ENCODE measurements around the gene RBL2. TPM values are rescaled to one million over a fixed set of nuclear protein-coding genes. Genes with fewer than 3 reads are reported as not detected.

RBL2 gene
- total RNA-seq, 1 donor from 2014 or later = 101 TPM

DNA sequence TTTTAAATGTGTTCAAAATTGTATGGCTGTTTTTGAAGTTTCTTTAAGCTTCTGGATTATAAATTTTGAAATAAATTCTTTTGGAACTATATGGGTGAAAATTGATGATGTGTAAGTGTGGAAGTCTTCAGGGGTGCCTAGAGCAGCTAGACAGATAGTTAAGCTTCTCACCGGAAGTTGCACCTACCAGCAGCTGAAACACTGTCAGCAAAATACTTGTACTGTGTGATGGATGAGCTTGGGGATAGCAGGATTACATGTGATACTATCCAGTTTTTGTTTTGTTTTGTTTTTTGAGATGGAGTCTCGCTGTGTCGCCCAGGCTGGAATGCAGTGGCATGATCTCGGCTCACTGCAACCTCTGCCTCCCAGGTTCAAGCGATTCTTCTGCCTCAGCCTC, 19.7 kb downstream of the RBL2 start:
- no peaks in the 10 kb centered on the region for H3K27me3 ChIP-seq
- no peak overlapping the region for H3K27ac ChIP-seq
- no peak overlapping the region for H3K4me3 ChIP-seq
- TF ChIP-seq, protein P1, sequence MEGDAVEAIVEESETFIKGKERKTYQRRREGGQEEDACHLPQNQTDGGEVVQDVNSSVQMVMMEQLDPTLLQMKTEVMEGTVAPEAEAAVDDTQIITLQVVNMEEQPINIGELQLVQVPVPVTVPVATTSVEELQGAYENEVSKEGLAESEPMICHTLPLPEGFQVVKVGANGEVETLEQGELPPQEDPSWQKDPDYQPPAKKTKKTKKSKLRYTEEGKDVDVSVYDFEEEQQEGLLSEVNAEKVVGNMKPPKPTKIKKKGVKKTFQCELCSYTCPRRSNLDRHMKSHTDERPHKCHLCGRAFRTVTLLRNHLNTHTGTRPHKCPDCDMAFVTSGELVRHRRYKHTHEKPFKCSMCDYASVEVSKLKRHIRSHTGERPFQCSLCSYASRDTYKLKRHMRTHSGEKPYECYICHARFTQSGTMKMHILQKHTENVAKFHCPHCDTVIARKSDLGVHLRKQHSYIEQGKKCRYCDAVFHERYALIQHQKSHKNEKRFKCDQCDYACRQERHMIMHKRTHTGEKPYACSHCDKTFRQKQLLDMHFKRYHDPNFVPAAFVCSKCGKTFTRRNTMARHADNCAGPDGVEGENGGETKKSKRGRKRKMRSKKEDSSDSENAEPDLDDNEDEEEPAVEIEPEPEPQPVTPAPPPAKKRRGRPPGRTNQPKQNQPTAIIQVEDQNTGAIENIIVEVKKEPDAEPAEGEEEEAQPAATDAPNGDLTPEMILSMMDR (IDR thresholded peaks at IDR 0.05) = no peak
- TF ChIP-seq POLR2A (IDR thresholded peaks at IDR 0.05) = no peak
- no peak for TF ChIP-seq POLR2AphosphoS5 (IDR thresholded peaks at IDR 0.05; ENCODE audit: insufficient read depth in 1 of 2, low read depth in 1 of 2)
- no peak for DNase-seq (ENCODE audit: extremely low spot score in 2 of 2)
- no peaks in the 10 kb centered on the region for H3K9me3 ChIP-seq
- peaks cover 3 to 53% of the 10 kb centered on the region in 2 donors for H3K36me3 ChIP-seq
- intact Hi-C loops (cut with DNase I) = no loop called here
- no peaks in the 10 kb centered on the region for H3K4me1 ChIP-seq

DNA sequence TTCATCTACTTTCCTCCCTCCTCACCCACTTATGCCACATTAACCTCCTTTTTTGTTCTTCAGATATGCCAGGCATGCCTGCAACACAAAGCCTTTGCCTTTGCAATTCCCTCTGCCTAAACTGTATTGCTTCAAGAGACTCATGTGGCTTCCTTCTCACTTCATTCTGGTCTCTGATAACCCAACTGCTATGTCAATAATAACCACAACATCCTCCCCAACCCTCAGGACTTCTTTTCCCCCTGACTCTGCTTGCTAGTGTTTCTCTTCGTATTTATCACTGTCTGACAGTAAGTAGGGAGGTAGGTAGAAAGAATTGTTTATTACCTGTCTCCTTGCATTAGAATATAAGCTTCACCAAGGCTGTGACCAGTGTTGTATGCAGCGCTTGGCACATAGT, 22.4 kb downstream of the RBL2 start:
- intact Hi-C loops (cut with DNase I) = no loop called here
- no peak overlapping the region for H3K27ac ChIP-seq
- DNase-seq (ENCODE audit: extremely low spot score in 2 of 2) = no peak
- no peaks in the 10 kb centered on the region for H3K9me3 ChIP-seq
- no peaks in the 10 kb centered on the region for H3K27me3 ChIP-seq
- H3K36me3 ChIP-seq = peaks cover 3 to 71% of the 10 kb centered on the region in 2 donors
- TF ChIP-seq POLR2A (IDR thresholded peaks at IDR 0.05) (no peak), POLR2AphosphoS5 (IDR thresholded peaks at IDR 0.05; ENCODE audit: insufficient read depth in 1 of 2, low read depth in 1 of 2) (no peak)
- TF ChIP-seq, protein P1 (IDR thresholded peaks at IDR 0.05) = no peak
- H3K4me3 ChIP-seq = no peak overlapping the region
- no peaks in the 10 kb centered on the region for H3K4me1 ChIP-seq

DNA sequence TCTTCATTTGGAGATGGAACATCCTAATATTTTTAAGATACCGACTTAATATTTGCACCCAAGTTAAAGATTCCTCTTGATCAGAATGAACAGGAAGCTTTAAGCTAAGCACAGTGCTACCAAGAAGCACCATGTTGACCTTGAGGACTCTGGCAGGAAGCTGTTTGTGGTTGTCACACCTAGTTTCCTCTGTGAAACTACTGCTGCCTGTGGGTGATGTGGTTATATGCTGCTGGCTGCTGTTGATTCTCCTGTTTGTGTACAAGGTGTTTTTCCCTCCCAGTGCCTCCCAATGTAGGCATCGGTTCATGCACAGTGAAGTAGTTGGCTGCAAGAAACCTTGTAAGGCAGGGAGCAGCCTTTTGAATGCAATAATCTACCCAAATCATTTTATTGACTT, 23.4 kb downstream of the RBL2 start:
- intact Hi-C loops (cut with DNase I) = no loop called here
- no peaks in the 10 kb centered on the region for H3K9me3 ChIP-seq
- no peaks in the 10 kb centered on the region for H3K27me3 ChIP-seq
- H3K27ac ChIP-seq = no peak overlapping the region
- no peak overlapping the region for H3K4me3 ChIP-seq
- H3K36me3 ChIP-seq = peaks cover 3 to 69% of the 10 kb centered on the region in 2 donors
- H3K4me1 ChIP-seq = no peaks in the 10 kb centered on the region
- TF ChIP-seq, protein P1 (IDR thresholded peaks at IDR 0.05) = no peak
- TF ChIP-seq POLR2A (IDR thresholded peaks at IDR 0.05) (no peak), POLR2AphosphoS5 (IDR thresholded peaks at IDR 0.05; ENCODE audit: insufficient read depth in 1 of 2, low read depth in 1 of 2) (no peak)
- DNase-seq (ENCODE audit: extremely low spot score in 2 of 2) = no peak

DNA sequence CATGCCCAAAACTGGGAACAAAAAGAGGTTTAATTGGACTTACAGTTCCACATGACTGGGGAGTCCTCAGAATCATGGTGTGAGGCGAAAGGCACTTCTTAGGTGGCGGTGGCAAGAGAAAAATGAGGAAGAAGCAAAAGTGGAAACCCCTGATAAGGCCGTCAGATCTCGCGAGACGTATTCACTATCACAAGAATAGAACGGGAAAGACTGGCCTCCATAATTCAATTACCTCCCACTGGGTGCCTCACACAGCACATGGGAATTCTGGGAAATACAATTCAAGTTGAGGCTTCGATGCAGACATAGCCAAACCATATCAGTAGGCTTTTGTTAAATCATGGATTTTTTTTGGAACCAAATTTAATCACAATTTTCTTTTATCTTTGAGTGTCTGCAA, 24.4 kb downstream of the RBL2 start:
- no peaks in the 10 kb centered on the region for H3K27me3 ChIP-seq

DNA sequence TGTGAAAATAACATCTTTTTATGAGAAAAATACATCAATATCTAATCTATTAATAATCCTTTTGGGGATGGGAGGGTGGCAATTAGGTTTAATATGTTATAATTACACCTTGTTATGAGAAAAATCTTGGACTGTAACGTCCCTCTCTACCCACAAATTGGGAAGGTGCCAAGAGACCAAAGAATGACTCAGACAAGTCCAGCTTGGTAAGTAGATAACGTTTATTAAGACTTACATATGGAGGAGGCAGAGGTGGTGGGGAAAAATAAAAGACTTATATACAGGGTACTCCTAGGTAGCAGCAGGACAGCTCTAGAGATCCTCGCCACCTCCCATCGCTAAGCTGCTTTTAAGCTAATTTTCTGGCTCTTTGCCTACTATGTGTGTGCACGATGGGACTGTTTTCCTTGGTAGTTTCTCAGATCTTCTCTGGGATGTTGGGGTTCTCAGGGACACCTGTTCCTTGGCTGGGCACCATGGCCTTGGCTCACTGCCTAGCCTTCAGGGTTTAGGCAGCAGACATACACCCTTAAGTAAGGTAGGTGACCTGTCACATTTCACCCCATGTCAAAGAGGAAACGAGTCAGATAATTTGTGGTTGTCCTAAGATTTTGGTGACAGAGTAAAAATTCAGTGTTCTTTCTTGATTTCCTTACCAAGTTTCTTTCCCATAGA, 31.5 kb downstream of the RBL2 start:
- no peak for DNase-seq (ENCODE audit: extremely low spot score in 2 of 2)
- Histone ChIP-seq H3K9me3 (no peaks in the 10 kb centered on the region), H3K4me3 (no peak overlapping the region), H3K27me3 (no peaks in the 10 kb centered on the region), H3K4me1 (peaks cover 12% of the 10 kb centered on the region), H3K27ac (no peak overlapping the region), H3K36me3 (peaks cover 0 to 70% of the 10 kb centered on the region in 2 donors)
- TF ChIP-seq POLR2AphosphoS5 (IDR thresholded peaks at IDR 0.05; ENCODE audit: insufficient read depth in 1 of 2, low read depth in 1 of 2) (no peak), POLR2A (IDR thresholded peaks at IDR 0.05) (no peak)
- TF ChIP-seq, protein P1 (IDR thresholded peaks at IDR 0.05) = no peak
- intact Hi-C loops (cut with DNase I) = no loop called here

More for the DNA sequence above, 24.4 kb downstream of the RBL2 start:
- Histone ChIP-seq H3K27ac (no peak overlapping the region), H3K4me3 (no peak overlapping the region), H3K4me1 (peaks cover 2% of the 10 kb centered on the region), H3K36me3 (peaks cover 3 to 74% of the 10 kb centered on the region in 2 donors), H3K9me3 (no peaks in the 10 kb centered on the region)
- no peak for DNase-seq (ENCODE audit: extremely low spot score in 2 of 2)
- no peak for TF ChIP-seq POLR2A (IDR thresholded peaks at IDR 0.05)
- TF ChIP-seq, protein P1 (IDR thresholded peaks at IDR 0.05) = no peak
- no peak for TF ChIP-seq POLR2AphosphoS5 (IDR thresholded peaks at IDR 0.05; ENCODE audit: insufficient read depth in 1 of 2, low read depth in 1 of 2)
- intact Hi-C loops (cut with DNase I) = no loop called here
